Vagina (tissue), 2 donors: ENCODE results near the gene MEGF9. TPM values are rescaled to one million over a fixed set of nuclear protein-coding genes. Genes with fewer than 3 reads are reported as not detected.

Source experiments
- DNase-seq, 2 donors: peaks; one replicate each; pipeline ENCODE4 v3.0.0-alpha.2; 2017; ENCODE audit errors: extremely low spot score in 2 of 2
- H3K27ac ChIP-seq: fragments of 200-600 bp; sonication (generic); one replicate; pipeline ENCODE4 v1.5.1; 2019
- H3K27me3 ChIP-seq: fragments of 200-600 bp; sonication (generic); one replicate; pipeline ENCODE4 v1.5.1; 2019
- H3K36me3 ChIP-seq, 2 donors: fragments of 200-600 bp; sonication (generic); one replicate each; pipeline ENCODE4 v1.5.1; 2017 to 2019
- H3K4me1 ChIP-seq: fragments of 200-600 bp; sonication (generic); one replicate; pipeline ENCODE4 v1.5.1; 2019
- H3K4me3 ChIP-seq, 2 donors: fragments of 200-600 bp; sonication (generic); 1 replicate in 1 of 2; 2 replicates in 1 of 2; pipeline ENCODE4 v1.5.1; 2016 to 2019
- H3K9me3 ChIP-seq: fragments of 200-600 bp; sonication (generic); one replicate; pipeline ENCODE4 v1.5.1; 2019
- POLR2A ChIP-seq, 2 donors: fragments of 450-650 bp; IDR thresholded peaks; one replicate each; pipeline ENCODE4 v1.6.1; 2017; ENCODE audit warnings: antibody characterized with exemption in 2 of 2, mild to moderate bottlenecking in 2 of 2, moderate library complexity in 2 of 2
- POLR2AphosphoS5 ChIP-seq, 2 donors: sonication (generic); formaldehyde crosslinking; IDR thresholded peaks; one replicate each; pipeline ENCODE4 v1.9.0; 2017; ENCODE audit warnings: antibody characterized with exemption in 2 of 2, mild to moderate bottlenecking in 2 of 2, low read depth in 1 of 2; ENCODE audit not compliant: insufficient read depth in 1 of 2
- intact Hi-C: fragments of 100-400 bp; cut with DNase I; formaldehyde crosslinking; loops from one replicate; pipeline ENCODE4 v1.15.1; 2023
- total RNA-seq: library from RNA; depleted of rRNA; stranded (reverse); fragments of >200 nt; gene quantifications from one replicate; pipeline ENCODE4 v1.2.3, GENCODE V29; 2016
- TF ChIP-seq, protein P1 (sequence below), 3 experiments: fragments of 450-650 bp in 2 of 3; fragments of 200-600 bp in 1 of 3; sonication (generic) in 1 of 3; IDR thresholded peaks; one replicate each; pipeline ENCODE4 v1.5.1; 2017 to 2019; ENCODE audit warnings: antibody characterized with exemption in 3 of 3, mild to moderate bottlenecking in 2 of 3, moderate library complexity in 2 of 3

MEGF9 gene
- total RNA-seq, 1 donor from 2014 or later = 17.7 TPM

DNA sequence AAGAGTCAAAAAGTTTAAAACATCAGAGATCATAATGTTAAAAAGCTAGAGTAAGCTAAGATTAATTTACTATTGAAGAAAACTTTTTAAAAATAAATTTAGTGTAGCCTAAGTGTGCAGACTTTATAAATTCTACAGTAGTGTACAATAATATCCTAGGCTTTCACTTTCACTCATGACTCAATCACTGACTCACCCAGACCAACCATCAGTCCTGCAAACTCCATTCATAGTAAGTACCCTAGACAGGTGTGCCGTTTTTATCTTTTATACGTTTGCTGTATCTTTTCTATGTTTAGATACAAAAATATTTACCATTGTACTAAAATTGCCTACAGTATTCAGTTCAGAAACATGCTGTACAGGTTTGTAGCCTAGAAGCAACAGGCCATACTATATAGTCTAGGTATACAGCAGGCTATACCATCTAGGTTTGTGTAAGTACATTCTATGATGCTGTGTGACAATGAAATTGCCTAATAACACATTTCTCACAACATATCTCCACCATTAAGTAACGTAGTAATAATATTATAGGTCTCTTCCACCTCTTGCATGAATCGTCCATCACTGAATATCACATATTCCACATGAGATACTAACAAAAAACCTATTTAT is 59.2 kb downstream of the MEGF9 start:
- no peaks in the 10 kb centered on the region for H3K4me1 ChIP-seq
- H3K4me3 ChIP-seq = no peak overlapping the region
- no peaks in the 10 kb centered on the region for H3K27me3 ChIP-seq
- TF ChIP-seq, protein P1, sequence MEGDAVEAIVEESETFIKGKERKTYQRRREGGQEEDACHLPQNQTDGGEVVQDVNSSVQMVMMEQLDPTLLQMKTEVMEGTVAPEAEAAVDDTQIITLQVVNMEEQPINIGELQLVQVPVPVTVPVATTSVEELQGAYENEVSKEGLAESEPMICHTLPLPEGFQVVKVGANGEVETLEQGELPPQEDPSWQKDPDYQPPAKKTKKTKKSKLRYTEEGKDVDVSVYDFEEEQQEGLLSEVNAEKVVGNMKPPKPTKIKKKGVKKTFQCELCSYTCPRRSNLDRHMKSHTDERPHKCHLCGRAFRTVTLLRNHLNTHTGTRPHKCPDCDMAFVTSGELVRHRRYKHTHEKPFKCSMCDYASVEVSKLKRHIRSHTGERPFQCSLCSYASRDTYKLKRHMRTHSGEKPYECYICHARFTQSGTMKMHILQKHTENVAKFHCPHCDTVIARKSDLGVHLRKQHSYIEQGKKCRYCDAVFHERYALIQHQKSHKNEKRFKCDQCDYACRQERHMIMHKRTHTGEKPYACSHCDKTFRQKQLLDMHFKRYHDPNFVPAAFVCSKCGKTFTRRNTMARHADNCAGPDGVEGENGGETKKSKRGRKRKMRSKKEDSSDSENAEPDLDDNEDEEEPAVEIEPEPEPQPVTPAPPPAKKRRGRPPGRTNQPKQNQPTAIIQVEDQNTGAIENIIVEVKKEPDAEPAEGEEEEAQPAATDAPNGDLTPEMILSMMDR (IDR thresholded peaks at IDR 0.05) = no peak
- TF ChIP-seq POLR2AphosphoS5 (IDR thresholded peaks at IDR 0.05; ENCODE audit: insufficient read depth in 1 of 2, low read depth in 1 of 2) (no peak), POLR2A (IDR thresholded peaks at IDR 0.05) (no peak)
- no peaks in the 10 kb centered on the region for H3K9me3 ChIP-seq
- H3K36me3 ChIP-seq = no peaks in the 10 kb centered on the region
- H3K27ac ChIP-seq = no peak overlapping the region
- DNase-seq = no peak
- intact Hi-C loops = no loop called here

DNA sequence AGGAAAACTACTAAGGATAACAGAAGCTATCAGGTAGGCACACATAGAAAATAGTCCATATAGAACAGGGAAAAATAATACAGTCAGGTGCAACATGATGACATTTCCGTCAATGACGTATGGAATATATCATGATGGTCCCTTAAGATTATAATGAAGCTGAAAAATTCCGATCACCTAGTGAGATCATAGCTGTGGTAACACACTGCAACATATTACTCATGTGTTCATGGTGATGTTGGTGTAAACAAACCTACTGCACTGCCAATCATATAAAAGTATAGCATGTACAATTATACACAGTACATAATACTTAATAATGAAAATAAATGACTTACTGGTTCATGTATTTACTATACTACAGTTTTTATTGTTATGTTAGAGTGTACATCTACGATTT is 60.0 kb downstream of the MEGF9 start:
- H3K9me3 ChIP-seq = no peaks in the 10 kb centered on the region
- intact Hi-C loops = loop anchor here (5.0 kb wide), 1 partner anchor 1768 kb away; no protein-coding TSS in a partner anchor
- H3K4me3 ChIP-seq = no peak overlapping the region
- no peak for TF ChIP-seq POLR2A (IDR thresholded peaks at IDR 0.05)
- TF ChIP-seq, protein P1 (IDR thresholded peaks at IDR 0.05) = no peak
- TF ChIP-seq POLR2AphosphoS5 (IDR thresholded peaks at IDR 0.05; ENCODE audit: insufficient read depth in 1 of 2, low read depth in 1 of 2) = no peak
- no peak overlapping the region for H3K27ac ChIP-seq
- no peak for DNase-seq
- no peaks in the 10 kb centered on the region for H3K36me3 ChIP-seq
- no peaks in the 10 kb centered on the region for H3K4me1 ChIP-seq
- no peaks in the 10 kb centered on the region for H3K27me3 ChIP-seq

DNA sequence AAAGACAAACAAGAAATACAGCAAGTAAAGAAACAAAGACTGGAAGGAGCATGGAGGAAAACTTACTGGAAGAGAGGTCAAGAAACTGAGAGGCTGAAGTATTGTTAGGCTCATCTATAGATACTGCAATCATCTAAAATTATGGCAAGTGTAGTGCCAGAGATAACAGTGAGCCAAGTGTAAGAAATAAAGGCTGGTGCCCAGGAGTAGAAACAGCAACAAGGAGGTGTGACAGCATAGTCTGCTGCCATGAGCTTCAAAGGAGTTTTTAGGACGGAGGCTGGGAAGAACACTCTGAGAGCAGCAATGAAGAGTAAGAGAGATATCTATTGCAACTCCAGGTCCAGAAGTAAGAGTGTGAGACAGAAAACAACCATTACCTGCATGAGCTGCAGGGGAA is 60.5 kb downstream of the MEGF9 start:
- no peak overlapping the region for H3K4me3 ChIP-seq
- no peak for TF ChIP-seq POLR2AphosphoS5 (IDR thresholded peaks at IDR 0.05; ENCODE audit: insufficient read depth in 1 of 2, low read depth in 1 of 2)
- H3K36me3 ChIP-seq = no peaks in the 10 kb centered on the region
- no peaks in the 10 kb centered on the region for H3K27me3 ChIP-seq
- intact Hi-C loops = loop anchor here (5.0 kb wide), 1 partner anchor 1769 kb away; no protein-coding TSS in a partner anchor
- H3K4me1 ChIP-seq = no peaks in the 10 kb centered on the region
- no peak for DNase-seq
- no peak overlapping the region for H3K27ac ChIP-seq
- no peaks in the 10 kb centered on the region for H3K9me3 ChIP-seq

DNA sequence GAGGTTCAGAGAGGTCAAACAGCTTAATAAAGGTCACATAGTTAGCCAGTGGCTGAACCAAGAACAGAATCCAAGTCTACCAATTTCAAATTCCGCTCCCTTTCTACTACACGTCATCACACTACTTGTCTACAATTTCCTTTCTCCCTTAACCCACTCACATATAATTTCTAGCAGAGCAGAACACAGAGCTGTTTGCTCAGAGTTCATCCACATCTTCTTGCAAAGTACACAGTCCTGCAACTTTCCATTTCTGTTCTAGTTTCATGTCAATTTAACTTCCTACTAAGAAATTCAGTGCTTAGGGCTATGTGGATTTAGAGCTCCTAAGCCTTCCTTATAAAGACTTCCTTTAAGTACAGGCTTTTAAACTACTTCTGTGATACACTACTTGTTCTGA is 61.3 kb downstream of the MEGF9 start:
- H3K4me1 ChIP-seq = no peaks in the 10 kb centered on the region
- TF ChIP-seq POLR2A (IDR thresholded peaks at IDR 0.05) = no peak
- TF ChIP-seq POLR2AphosphoS5 (IDR thresholded peaks at IDR 0.05; ENCODE audit: insufficient read depth in 1 of 2, low read depth in 1 of 2) = no peak
- H3K27ac ChIP-seq = no peak overlapping the region
- H3K9me3 ChIP-seq = no peaks in the 10 kb centered on the region
- intact Hi-C loops = loop anchor here (5.0 kb wide), 1 partner anchor 1769 kb away; no protein-coding TSS in a partner anchor
- H3K27me3 ChIP-seq = no peaks in the 10 kb centered on the region
- no peak overlapping the region for H3K4me3 ChIP-seq
- no peak for DNase-seq
- H3K36me3 ChIP-seq = no peaks in the 10 kb centered on the region

DNA sequence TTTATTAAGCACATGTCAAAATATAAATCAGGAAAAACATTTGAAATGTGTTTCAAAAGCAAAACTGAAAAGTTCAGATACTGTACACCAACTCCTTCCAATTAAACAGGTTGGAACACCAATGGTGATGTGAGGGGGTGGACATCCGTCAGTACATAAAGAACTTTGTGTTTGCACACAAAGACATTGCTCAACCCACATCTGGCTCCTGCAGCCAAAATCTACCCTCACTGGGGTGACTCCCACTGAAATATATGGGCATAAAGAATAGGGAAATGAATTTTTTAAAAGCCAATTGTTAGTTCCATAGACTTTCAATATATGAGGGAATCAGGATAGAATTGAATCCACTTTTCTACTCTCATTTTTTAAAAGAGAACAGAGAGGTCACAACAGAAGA is 63.9 kb downstream of the MEGF9 start:
- intact Hi-C loops = loop anchor here (5.0 kb wide), 1 partner anchor 1772 kb away; no protein-coding TSS in a partner anchor
- Histone ChIP-seq H3K4me3 (no peak overlapping the region), H3K9me3 (no peaks in the 10 kb centered on the region), H3K4me1 (no peaks in the 10 kb centered on the region), H3K27me3 (no peaks in the 10 kb centered on the region), H3K36me3 (no peaks in the 10 kb centered on the region), H3K27ac (no peak overlapping the region)
- DNase-seq = no peak
- TF ChIP-seq, protein P1 (IDR thresholded peaks at IDR 0.05) = no peak
- TF ChIP-seq POLR2A (IDR thresholded peaks at IDR 0.05) (no peak), POLR2AphosphoS5 (IDR thresholded peaks at IDR 0.05; ENCODE audit: insufficient read depth in 1 of 2, low read depth in 1 of 2) (no peak)

DNA sequence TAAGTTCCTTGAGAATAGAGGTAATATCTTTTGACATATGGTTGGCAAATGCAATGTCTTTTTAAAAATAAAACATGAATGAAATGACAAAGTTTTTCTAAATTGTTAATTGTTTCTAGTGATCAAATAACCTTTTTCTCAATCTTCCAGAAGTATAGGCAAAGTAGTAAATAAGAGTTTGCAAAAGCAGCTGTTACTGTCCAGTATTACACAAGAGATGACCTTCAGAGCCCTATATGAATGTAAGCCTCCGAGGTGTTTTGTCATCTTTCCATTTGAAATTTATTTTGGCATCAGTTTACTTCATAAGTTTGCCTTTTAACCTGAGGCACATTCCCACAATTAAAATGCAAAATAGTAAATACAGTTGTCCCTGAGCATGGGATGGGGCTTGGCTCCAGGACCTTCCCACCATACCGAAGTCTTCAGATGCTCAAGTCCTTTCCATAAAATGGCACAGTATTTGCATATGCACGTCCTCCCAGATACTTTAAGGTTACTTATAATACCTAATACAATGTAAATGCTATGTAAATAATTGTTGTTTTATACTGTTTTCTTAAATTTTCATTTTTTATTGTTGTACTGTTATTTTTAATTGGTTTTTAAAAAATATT is 65.6 kb downstream of the MEGF9 start:
- Histone ChIP-seq H3K9me3 (no peaks in the 10 kb centered on the region), H3K4me1 (no peaks in the 10 kb centered on the region), H3K36me3 (no peaks in the 10 kb centered on the region), H3K4me3 (no peak overlapping the region), H3K27me3 (no peaks in the 10 kb centered on the region), H3K27ac (no peak overlapping the region)
- TF ChIP-seq POLR2AphosphoS5 (IDR thresholded peaks at IDR 0.05; ENCODE audit: insufficient read depth in 1 of 2, low read depth in 1 of 2) = no peak
- TF ChIP-seq POLR2A (IDR thresholded peaks at IDR 0.05) = no peak
- TF ChIP-seq, protein P1 (IDR thresholded peaks at IDR 0.05) = no peak
- no peak for DNase-seq
- intact Hi-C loops = no loop called here
